SK-N-SH (cell line): ENCODE results near the gene PSENEN. TPM values are rescaled to one million over a fixed set of nuclear protein-coding genes. Genes with fewer than 3 reads are reported as not detected.
A peak's percentile ranks its signal among the peaks of the same experiment; 100 is the strongest.

Source experiments
- CTCF ChIA-PET: fragments of 300-600, 350-600 bp; formaldehyde crosslinking; extraction: SDS; loops from one replicate; lab custom pipeline; 2021; lab: Yijun Ruan, JAX
- POLR2A ChIA-PET: fragments of 350-600 bp; sonication (Branson Sonifier 250); formaldehyde crosslinking; extraction: SDS; loops from one replicate; lab custom pipeline; 2020; ENCODE audit warnings: antibody characterized with exemption, inconsistent platforms; lab: Yijun Ruan, JAX
- DNase-seq: peaks from one replicate; pipeline ENCODE4 v3.0.0; 2012
- H2AFZ ChIP-seq: fragments of 200-600 bp; sonication (generic); 2 replicates; pipeline ENCODE4 v1.8.1; 2016; ENCODE audit warnings: antibody characterized with exemption, mild to moderate bottlenecking, low read depth
- H3F3A ChIP-seq: fragments of 200-600 bp; sonication (generic); replicated peaks from 2 replicates; pipeline ENCODE3; 2016; ENCODE audit warnings: antibody characterized with exemption, mild to moderate bottlenecking; ENCODE audit not compliant: insufficient read depth
- H3K27ac ChIP-seq, 2 experiments: fragments of 200-500 bp in 1 of 2; fragments of 200-600 bp in 1 of 2; sonication (Bioruptor generic) in 1 of 2; sonication (generic), shearing (Covaris generic) in 1 of 2; 2 replicates each; pipeline versions ENCODE4 v1.5.1 to v1.6.1; 2014 to 2016; ENCODE audit warnings: low read depth in 2 of 2, inconsistent platforms in 1 of 2, low read length in 1 of 2, mild to moderate bottlenecking in 1 of 2, mixed read lengths in 1 of 2
- H3K27me3 ChIP-seq: fragments of 200-600 bp; sonication (generic), shearing (Covaris generic); 2 replicates; pipeline ENCODE4 v1.6.1; 2016; ENCODE audit warnings: mixed run types; ENCODE audit not compliant: insufficient read depth
- H3K36me3 ChIP-seq, 2 experiments: fragments of 200-500 bp in 1 of 2; fragments of 200-600 bp in 1 of 2; sonication (Bioruptor generic) in 1 of 2; sonication (generic) in 1 of 2; replicated peaks in 1 of 2; 2 replicates each; pipeline versions ENCODE3 to v1.5.1; 2014 to 2016; ENCODE audit warnings: low read length in 1 of 2, mild to moderate bottlenecking in 1 of 2; ENCODE audit not compliant: insufficient read depth in 2 of 2, control insufficient read depth in 1 of 2
- H3K4me1 ChIP-seq, 2 experiments: fragments of 200-500 bp in 1 of 2; fragments of 200-600 bp in 1 of 2; sonication (Bioruptor generic) in 1 of 2; sonication (generic), shearing (Covaris generic) in 1 of 2; 2 replicates each; pipeline versions ENCODE4 v1.5.1 to v1.6.1; 2014 to 2016; ENCODE audit warnings: low read depth in 1 of 2, low read length in 1 of 2, mixed run types in 1 of 2; ENCODE audit not compliant: insufficient read depth in 2 of 2, control insufficient read depth in 1 of 2
- H3K4me2 ChIP-seq: fragments of 200-600 bp; sonication (generic), shearing (Covaris generic); 2 replicates; pipeline ENCODE4 v1.6.1; 2017; ENCODE audit warnings: mixed run types
- H3K4me3 ChIP-seq, 2 experiments: fragments of 200-500 bp in 1 of 2; fragments of 200-600 bp in 1 of 2; sonication (Bioruptor generic) in 1 of 2; sonication (generic), shearing (Covaris generic) in 1 of 2; 2 replicates each; pipeline versions ENCODE4 v1.5.1 to v1.8.1; 2014 to 2016; ENCODE audit warnings: low read depth in 2 of 2, inconsistent platforms in 1 of 2, low read length in 1 of 2, mild to moderate bottlenecking in 1 of 2, mixed read lengths in 1 of 2, moderate library complexity in 1 of 2
- H3K79me2 ChIP-seq: fragments of 200-600 bp; sonication (generic); 2 replicates; pipeline ENCODE4 v1.8.1; 2017; ENCODE audit warnings: mild to moderate bottlenecking; ENCODE audit not compliant: insufficient read depth
- H3K9ac ChIP-seq: fragments of 200-600 bp; sonication (generic); 2 replicates; pipeline ENCODE4 v1.6.1; 2017; ENCODE audit warnings: mixed run types
- H3K9me2 ChIP-seq: fragments of 200-600 bp; sonication (generic); 2 replicates; pipeline ENCODE4 v1.6.1; 2017; ENCODE audit warnings: mixed run types
- H3K9me3 ChIP-seq: fragments of 200-600 bp; sonication (generic); 2 replicates; pipeline ENCODE4 v1.6.1; 2017; ENCODE audit warnings: mixed run types, mild to moderate bottlenecking, moderate library complexity
- H4K20me1 ChIP-seq: fragments of 200-600 bp; sonication (generic); 2 replicates; pipeline ENCODE4 v1.6.1; 2017; ENCODE audit warnings: mild to moderate bottlenecking, mixed run types; ENCODE audit not compliant: insufficient read depth
- ELF1 ChIP-seq: IDR thresholded peaks from 2 replicates; pipeline ENCODE4 v1.4.0; 2012
- EP300 ChIP-seq, 2 experiments: IDR thresholded peaks; 2 replicates each; pipeline versions ENCODE4 v1.4.0 to v1.6.1; 2012; ENCODE audit warnings: borderline replicate concordance in 1 of 2, low read depth in 1 of 2, low read length in 1 of 2
- MAX ChIP-seq: IDR thresholded peaks from 2 replicates; pipeline ENCODE4 v1.4.0; 2012; ENCODE audit warnings: low read depth
- MXI1 ChIP-seq: IDR thresholded peaks from 2 replicates; pipeline ENCODE4 v1.6.1; 2012; ENCODE audit warnings: mild to moderate bottlenecking, low read depth, low read length, improper control_type of control experiment
- NRF1 ChIP-seq: IDR thresholded peaks from 2 replicates; pipeline ENCODE4 v1.6.1; 2012; ENCODE audit warnings: low read depth, mild to moderate bottlenecking, low read length
- SMC3 ChIP-seq: IDR thresholded peaks from 2 replicates; pipeline ENCODE4 v1.6.1; 2012; ENCODE audit warnings: low read depth, low read length, improper control_type of control experiment
- YY1 ChIP-seq: IDR thresholded peaks from 2 replicates; pipeline ENCODE4 v1.4.0; 2012; ENCODE audit warnings: low read depth, mild to moderate bottlenecking
- WGBS: methylation state at CpG from one replicate; pipeline ENCODE4 v1.1.6; 2017; ENCODE audit warnings: low lambda C conversion rate; 5-methylcytosine and 5-hydroxymethylcytosine counted together
- polyA plus RNA-seq, 3 experiments: library from polyadenylated mRNA; depleted of rRNA; stranded (reverse); fragments of >200 nt; gene quantifications; 2 replicates each; pipeline ENCODE4 v1.2.3, GENCODE V29; 2012
- TF ChIP-seq, protein P1 (sequence below): fragments of 150-350 bp; IDR thresholded peaks from 2 replicates; pipeline ENCODE4 v1.6.1; 2016; ENCODE audit warnings: mild to moderate bottlenecking, low read depth, low read length

The PSENEN gene
- polyA plus RNA-seq, 1 of the 3 experiments (the other 2 are of a cell fraction) = 99.2 TPM

DNA sequence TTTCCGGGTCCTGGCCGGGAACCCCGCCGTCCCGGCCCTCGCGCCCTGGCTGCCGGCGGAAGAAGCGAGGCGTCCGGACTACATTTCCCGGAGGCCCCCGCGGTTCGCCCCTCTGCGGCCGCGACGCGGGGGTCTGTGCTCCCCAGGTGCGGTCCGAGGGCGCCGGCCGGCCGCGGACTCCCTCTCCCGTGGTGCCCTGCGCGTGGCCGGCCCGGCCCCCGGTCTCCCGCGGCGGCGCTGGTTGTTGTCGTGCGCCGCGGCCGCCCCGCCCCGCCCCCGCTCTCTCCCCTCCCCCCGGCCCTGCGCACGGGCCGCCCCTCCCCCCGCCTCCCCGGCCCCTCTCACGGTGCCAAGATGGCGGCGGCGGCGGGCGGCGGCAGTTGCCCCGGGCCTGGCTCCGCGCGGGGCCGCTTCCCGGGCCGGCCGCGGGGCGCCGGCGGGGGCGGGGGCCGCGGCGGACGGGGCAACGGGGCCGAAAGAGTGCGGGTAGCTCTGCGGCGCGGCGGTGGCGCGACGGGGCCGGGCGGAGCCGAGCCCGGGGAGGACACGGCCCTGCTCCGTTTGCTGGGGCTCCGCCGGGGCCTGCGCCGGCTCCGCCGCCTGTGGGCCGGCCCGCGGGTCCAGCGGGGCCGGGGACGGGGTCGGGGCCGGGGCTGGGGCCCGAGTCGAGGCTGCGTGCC is 27.6 kb upstream of the PSENEN start, which contains the start of gene KMT2B:
TSS of gene KMT2B (plus strand) at position 339 of the 680 bp plus-strand sequence. CDS start at position 355, 16 bp downstream.
- Histone ChIP-seq H3F3A (peaks cover 6% of the 10 kb centered on the region), H3K36me3 (peaks cover 6 to 25% of the 10 kb centered on the region in 2 experiments), H3K9me3 (no peaks in the 10 kb centered on the region), H3K27me3 (no peaks in the 10 kb centered on the region), H2AFZ (peak within 1 kb of the TSS; percentile 86), H3K79me2 (peaks cover 28% of the 10 kb centered on the region), H3K9ac (peak within 1 kb of the TSS; percentile 69), H3K27ac (peak within 1 kb of the TSS; percentile 62 to 95), H3K4me2 (peak within 1 kb of the TSS; percentile 97), H4K20me1 (peaks cover 28% of the 10 kb centered on the region), H3K4me1 (peaks cover 5 to 24% of the 10 kb centered on the region in 2 experiments; a peak in 3 of 4 replicates), H3K9me2 (no peaks in the 10 kb centered on the region), H3K4me3 (peak within 1 kb of the TSS; percentile 88 to 91)
- TF ChIP-seq ELF1 = peak; percentile 88; the same call in 1 of the 2 replicates
- TF ChIP-seq YY1 = peak; percentile 68
- 0 out of 2 replicates have a peak, but pooled peaks have one; percentile 5 for TF ChIP-seq NRF1
- TF ChIP-seq SMC3 = no peak
- ChIA-PET POLR2A (interaction anchor here (1.2 kb wide), 1 partner anchor 23 kb away, joined by 3 read pairs; no protein-coding TSS in a partner anchor), CTCF (interaction anchor here (1.0 to 1.9 kb wide), 4 partner anchors 19 to 162 kb away, joined by 3 to 4 read pairs (median 3); no protein-coding TSS in a partner anchor)
- peak; percentile 99 for DNase-seq
- WGBS = no CpG with 5 or more reads among the region's 109 CpGs

DNA sequence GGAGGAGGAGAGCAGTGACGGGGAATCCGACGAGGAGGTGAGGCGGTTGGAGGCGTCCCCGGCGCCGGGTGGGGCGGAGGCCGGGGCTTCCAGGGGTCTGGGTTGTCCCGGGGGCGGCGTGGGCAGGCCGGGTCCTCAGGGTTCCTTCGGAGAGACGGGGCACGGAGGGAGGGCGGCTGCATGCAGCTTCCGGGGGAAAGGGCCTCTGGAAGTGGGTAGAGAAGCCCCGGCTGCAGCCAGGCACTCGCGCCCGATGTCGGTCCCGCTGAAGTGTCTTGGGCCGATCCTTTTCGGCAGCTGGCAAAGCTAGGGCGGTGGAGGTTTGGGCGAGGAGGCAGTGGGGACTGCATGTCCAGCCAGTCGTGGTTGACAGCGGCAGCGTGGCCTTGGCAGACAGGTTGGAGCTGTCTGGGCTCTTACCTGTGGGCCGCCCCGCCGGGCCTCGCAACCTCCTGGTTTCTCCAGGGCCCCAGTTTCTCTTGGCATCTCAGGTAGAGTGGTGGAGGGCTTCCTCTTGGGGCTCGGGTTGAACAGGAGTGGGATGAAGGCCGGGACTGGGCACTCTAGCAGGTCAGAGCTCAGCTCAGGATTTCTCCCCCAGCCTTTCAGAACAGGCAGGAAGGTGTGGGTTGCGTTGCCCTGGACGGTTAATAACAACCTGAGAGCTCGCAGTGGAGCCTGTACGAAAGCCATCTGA is 27.0 kb upstream of the PSENEN start:
- Histone ChIP-seq H3K4me3 (peak overlapping the region; percentile 86 to 88), H3K9ac (peak overlapping the region; percentile 69), H3K9me2 (no peaks in the 10 kb centered on the region), H3K4me1 (peaks cover 5 to 24% of the 10 kb centered on the region in 2 experiments; a peak in 3 of 4 replicates), H3K36me3 (peaks cover 6 to 32% of the 10 kb centered on the region in 2 experiments), H3K27me3 (no peaks in the 10 kb centered on the region), H4K20me1 (peaks cover 28% of the 10 kb centered on the region), H2AFZ (no peak overlapping the region), H3K9me3 (no peaks in the 10 kb centered on the region), H3K79me2 (peaks cover 28% of the 10 kb centered on the region), H3F3A (peaks cover 6% of the 10 kb centered on the region), H3K4me2 (peak overlapping the region; percentile 97), H3K27ac (peak overlapping the region; percentile 58 to 82; a peak in 3 of 4 replicates)
- DNase-seq = peak; percentile 69
- CTCF ChIA-PET = interaction anchor here (1.0 to 1.9 kb wide), 5 partner anchors 19 to 163 kb away, joined by 3 to 4 read pairs (median 3); no protein-coding TSS in a partner anchor
- TF ChIP-seq EP300 (IDR thresholded peaks at IDR 0.05; ENCODE audit: borderline replicate concordance in 1 of 2, low read depth in 1 of 2, low read length in 1 of 2) = no peak
- TF ChIP-seq, protein P1, sequence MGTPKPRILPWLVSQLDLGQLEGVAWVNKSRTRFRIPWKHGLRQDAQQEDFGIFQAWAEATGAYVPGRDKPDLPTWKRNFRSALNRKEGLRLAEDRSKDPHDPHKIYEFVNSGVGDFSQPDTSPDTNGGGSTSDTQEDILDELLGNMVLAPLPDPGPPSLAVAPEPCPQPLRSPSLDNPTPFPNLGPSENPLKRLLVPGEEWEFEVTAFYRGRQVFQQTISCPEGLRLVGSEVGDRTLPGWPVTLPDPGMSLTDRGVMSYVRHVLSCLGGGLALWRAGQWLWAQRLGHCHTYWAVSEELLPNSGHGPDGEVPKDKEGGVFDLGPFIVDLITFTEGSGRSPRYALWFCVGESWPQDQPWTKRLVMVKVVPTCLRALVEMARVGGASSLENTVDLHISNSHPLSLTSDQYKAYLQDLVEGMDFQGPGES = no peak
- TF ChIP-seq MXI1 = peak; percentile 64
- TF ChIP-seq MAX = peak; percentile 56
- 5% methylated on average over 33 of the region's 42 CpGs for WGBS
- POLR2A ChIA-PET = interaction anchor here (1.2 kb wide), 1 partner anchor 22 kb away, joined by 3 read pairs; no protein-coding TSS in a partner anchor
